Adrenal gland (tissue), 12 donors: ENCODE data around the gene TMPRSS3. TPM values are rescaled to one million over a fixed set of nuclear protein-coding genes. Genes with fewer than 3 reads are reported as not detected.

Experiments
- DNase-seq, 7 donors: peaks; one replicate each; pipeline ENCODE4 v3.0.0-alpha.2; 2019 to 2020
- H3K27ac ChIP-seq, 5 donors: fragments of 200-600 bp; sonication (generic) in 4 of 5; 1 replicate in 3 of 5; 2 replicates in 2 of 5; pipeline versions ENCODE4 v1.5.1 to v1.8.0; 2016 to 2020; ENCODE audit warnings: mild to moderate bottlenecking in 1 of 5
- H3K27me3 ChIP-seq: fragments of 200-600 bp; 2 replicates; pipeline ENCODE4 v1.8.0; 2021
- H3K36me3 ChIP-seq, 2 donors: fragments of 200-600 bp; replicated peaks in 1 of 2; 1 replicate in 1 of 2; 2 replicates in 1 of 2; pipeline versions ENCODE4 v1.5.1 to v1.8.0; 2018 to 2022
- H3K4me1 ChIP-seq, 2 donors: fragments of 200-600 bp; replicated peaks in 1 of 2; 1 replicate in 1 of 2; 2 replicates in 1 of 2; pipeline versions ENCODE4 v1.5.1 to v1.8.0; 2018 to 2021
- H3K4me3 ChIP-seq, 4 donors: fragments of 200-600 bp; sonication (generic) in 3 of 4; one replicate each; pipeline ENCODE4 v1.5.1; 2016 to 2018
- H3K9me3 ChIP-seq, 3 donors: fragments of 200-600 bp; sonication (generic) in 1 of 3; replicated peaks in 1 of 3; 1 replicate in 2 of 3; 2 replicates in 1 of 3; pipeline versions ENCODE4 v1.5.1 to v1.8.0; 2016 to 2021
- POLR2A ChIP-seq, 2 donors: fragments of 450-650 bp; IDR thresholded peaks; one replicate each; pipeline ENCODE4 v1.6.1; 2017; ENCODE audit warnings: antibody characterized with exemption in 2 of 2, mild to moderate bottlenecking in 2 of 2, moderate library complexity in 1 of 2
- WGBS, 4 donors: extraction: QIAGEN DNeasy Blood & Tissue Kit in 2 of 4; methylation state at CpG; one replicate each; pipeline versions ENCODE4 v1.1.5 to v1.1.7; 2013 to 2017; 5-methylcytosine and 5-hydroxymethylcytosine counted together
- intact Hi-C, 2 donors: fragments of 100-400 bp; cut with DNase I; formaldehyde crosslinking; loops; one replicate each; pipeline versions ENCODE4 v1.14.1 to v1.15.0; 2022 to 2023
- polyA plus RNA-seq, 3 donors: library from polyadenylated mRNA; stranded (reverse); fragments of 200-250 nt in 2 of 3; fragments of 350-450 nt in 1 of 3; fragmentation: Illumina TruSeq in 1 of 3; extraction: RNeasy Lipid Tissue Mini Kit (QIAGEN cat#74804) in 1 of 3; gene quantifications; one replicate each; pipeline ENCODE4 v1.2.3, GENCODE V29; 2013 to 2014
- total RNA-seq, 9 donors: library from RNA; depleted of rRNA in 4 of 9; stranded (reverse); fragments of >200 nt in 4 of 9; fragments of 120-200 nt in 1 of 9; fragmentation: NEBNext Ultra II Directional in 1 of 9; extraction: Animal tissue kit (Norgen Biotek cat#: 25700) in 1 of 9; gene quantifications; one replicate each; pipeline versions ENCODE4 v1.1.0 to v1.2.4, GENCODE V29; 2013 to 2023
- TF ChIP-seq, protein P1 (sequence below), 6 experiments: fragments of 450-650 bp in 4 of 6; fragments of 200-600 bp in 2 of 6; sonication (generic) in 1 of 6; IDR thresholded peaks; 1 replicate in 5 of 6; 2 replicates in 1 of 6; pipeline versions ENCODE4 v1.5.1 to v1.8.0; 2016 to 2021; ENCODE audit warnings: antibody characterized with exemption in 6 of 6, mild to moderate bottlenecking in 2 of 6, moderate library complexity in 1 of 6
- donor health status: healthy with polysubstance abuse.
- donor health status: Bipolar disorder and iron deficiency.
- donor health status: DM: yes; HTN: yes; CAD: no.
- donor health status: DM: no; HTN: no; CAD: no.
- donor health status: DM: no; HTN: no; CAD: no.
- donor health status: DM: yes; HTN: yes; CAD: no.

The TMPRSS3 gene
- total and polyA plus RNA-seq, 12 donors: 0.14 to 2.9 (median 0.38) TPM; not detected in 3

DNA sequence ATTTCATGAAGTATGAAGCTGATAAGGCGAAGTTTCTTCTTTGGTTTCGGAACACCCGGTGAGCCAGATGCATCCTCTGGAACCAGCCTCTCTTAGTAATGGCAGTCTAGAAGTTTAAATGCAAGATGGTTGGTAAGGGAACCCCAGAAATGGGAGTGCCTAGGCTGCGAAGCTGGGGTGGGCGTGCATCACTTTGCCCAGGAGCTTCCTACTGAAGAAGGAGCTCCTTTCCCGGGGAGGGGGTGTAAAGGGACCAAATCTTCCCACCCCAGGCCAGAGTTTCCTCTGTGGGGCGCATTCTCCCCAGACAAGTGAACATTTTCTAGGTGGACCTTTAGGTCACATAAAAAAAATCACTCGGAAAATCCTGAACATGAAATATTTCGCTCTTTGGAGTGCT is 49.4 kb downstream of the TMPRSS3 start:
- TF ChIP-seq, protein P1, sequence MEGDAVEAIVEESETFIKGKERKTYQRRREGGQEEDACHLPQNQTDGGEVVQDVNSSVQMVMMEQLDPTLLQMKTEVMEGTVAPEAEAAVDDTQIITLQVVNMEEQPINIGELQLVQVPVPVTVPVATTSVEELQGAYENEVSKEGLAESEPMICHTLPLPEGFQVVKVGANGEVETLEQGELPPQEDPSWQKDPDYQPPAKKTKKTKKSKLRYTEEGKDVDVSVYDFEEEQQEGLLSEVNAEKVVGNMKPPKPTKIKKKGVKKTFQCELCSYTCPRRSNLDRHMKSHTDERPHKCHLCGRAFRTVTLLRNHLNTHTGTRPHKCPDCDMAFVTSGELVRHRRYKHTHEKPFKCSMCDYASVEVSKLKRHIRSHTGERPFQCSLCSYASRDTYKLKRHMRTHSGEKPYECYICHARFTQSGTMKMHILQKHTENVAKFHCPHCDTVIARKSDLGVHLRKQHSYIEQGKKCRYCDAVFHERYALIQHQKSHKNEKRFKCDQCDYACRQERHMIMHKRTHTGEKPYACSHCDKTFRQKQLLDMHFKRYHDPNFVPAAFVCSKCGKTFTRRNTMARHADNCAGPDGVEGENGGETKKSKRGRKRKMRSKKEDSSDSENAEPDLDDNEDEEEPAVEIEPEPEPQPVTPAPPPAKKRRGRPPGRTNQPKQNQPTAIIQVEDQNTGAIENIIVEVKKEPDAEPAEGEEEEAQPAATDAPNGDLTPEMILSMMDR (IDR thresholded peaks at IDR 0.05): no peak
- no peak for TF ChIP-seq POLR2A (IDR thresholded peaks at IDR 0.05)
- no peaks in the 10 kb centered on the region for H3K27me3 ChIP-seq
- H3K27ac ChIP-seq: no peak overlapping the region
- no peaks in the 10 kb centered on the region for H3K36me3 ChIP-seq
- no peak overlapping the region for H3K4me3 ChIP-seq
- H3K9me3 ChIP-seq: no peaks in the 10 kb centered on the region
- WGBS, 4 donors: 84 to 87% (median 86%) methylated on average over 9 of the region's 9 CpGs
- peak in 1 of 7 donors; percentile 6 for DNase-seq
- intact Hi-C loops: no loop called here
- H3K4me1 ChIP-seq: no peaks in the 10 kb centered on the region

- H3K9me3 ChIP-seq: no peaks in the 10 kb centered on the region
- 61 to 80% (median 70%) methylated on average over 4 of the region's 4 CpGs for WGBS, 4 donors
- intact Hi-C loops: no loop called here
- no peak overlapping the region for H3K4me3 ChIP-seq
- no peaks in the 10 kb centered on the region for H3K27me3 ChIP-seq
- TF ChIP-seq, protein P1 (IDR thresholded peaks at IDR 0.05): no peak
- TF ChIP-seq POLR2A (IDR thresholded peaks at IDR 0.05): no peak
- H3K36me3 ChIP-seq: no peaks in the 10 kb centered on the region
- no peak overlapping the region for H3K27ac ChIP-seq
- no peaks in the 10 kb centered on the region for H3K4me1 ChIP-seq
- DNase-seq: no peak
Measured at GRCh38 chr21:42344631-42345030, 51.2 kb downstream of the TMPRSS3 start.

- no peaks in the 10 kb centered on the region for H3K36me3 ChIP-seq
- DNase-seq: peak in 2 of 7 donors; percentile 12 to 15
- H3K27ac ChIP-seq: no peak overlapping the region
- H3K4me1 ChIP-seq: no peaks in the 10 kb centered on the region
- TF ChIP-seq, protein P1 (IDR thresholded peaks at IDR 0.05): no peak
- no peak for TF ChIP-seq POLR2A (IDR thresholded peaks at IDR 0.05)
- intact Hi-C loops: no loop called here
- WGBS, 4 donors: 71 to 89% (median 84%) methylated on average over 9 to 11 of the region's 11 CpGs
- no peaks in the 10 kb centered on the region for H3K27me3 ChIP-seq
- no peak overlapping the region for H3K4me3 ChIP-seq
- H3K9me3 ChIP-seq: no peaks in the 10 kb centered on the region
Measured at GRCh38 chr21:42343963-42344510, 51.8 kb downstream of the TMPRSS3 start.

GRCh38 chr21:42343556-42343955 is 52.3 kb downstream of the TMPRSS3 start:
- WGBS, 4 donors: 82 to 88% (median 85%) methylated on average over 6 of the region's 6 CpGs
- intact Hi-C loops: no loop called here
- no peaks in the 10 kb centered on the region for H3K27me3 ChIP-seq
- no peak overlapping the region for H3K4me3 ChIP-seq
- no peak overlapping the region for H3K27ac ChIP-seq
- no peak for TF ChIP-seq POLR2A (IDR thresholded peaks at IDR 0.05)
- TF ChIP-seq, protein P1 (IDR thresholded peaks at IDR 0.05): no peak
- DNase-seq: peak in 2 of 7 donors; percentile 9 to 34
- no peaks in the 10 kb centered on the region for H3K4me1 ChIP-seq
- no peaks in the 10 kb centered on the region for H3K9me3 ChIP-seq
- no peaks in the 10 kb centered on the region for H3K36me3 ChIP-seq
